ENCODE results near the gene ARHGEF39.
"Not testable (repeated sequence)": the region's sequence is repeated elsewhere in the genome, so short reads cannot be mapped to it uniquely, and the experiment has no call there.

DNA sequence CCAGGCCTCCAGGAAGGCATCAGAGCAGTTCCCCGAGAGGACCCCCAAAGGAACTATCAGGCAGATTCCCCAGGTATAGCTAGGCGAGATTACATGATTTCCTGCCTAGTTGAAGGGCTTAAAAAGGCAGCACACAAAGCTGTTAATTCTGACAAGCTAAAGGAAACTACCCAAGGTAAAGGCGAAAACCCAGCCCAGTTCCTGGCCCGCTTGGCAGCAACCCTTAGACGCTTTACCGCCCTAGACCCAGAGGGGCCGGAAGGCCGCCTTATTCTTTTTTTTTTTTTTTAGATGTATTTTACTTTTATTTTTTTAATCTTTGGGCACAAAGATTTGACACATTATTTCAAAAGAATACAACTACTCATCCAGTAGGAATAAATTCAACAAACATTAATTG is 26.2 kb downstream of the ARHGEF39 start:
- TF ChIP-seq, protein P1, sequence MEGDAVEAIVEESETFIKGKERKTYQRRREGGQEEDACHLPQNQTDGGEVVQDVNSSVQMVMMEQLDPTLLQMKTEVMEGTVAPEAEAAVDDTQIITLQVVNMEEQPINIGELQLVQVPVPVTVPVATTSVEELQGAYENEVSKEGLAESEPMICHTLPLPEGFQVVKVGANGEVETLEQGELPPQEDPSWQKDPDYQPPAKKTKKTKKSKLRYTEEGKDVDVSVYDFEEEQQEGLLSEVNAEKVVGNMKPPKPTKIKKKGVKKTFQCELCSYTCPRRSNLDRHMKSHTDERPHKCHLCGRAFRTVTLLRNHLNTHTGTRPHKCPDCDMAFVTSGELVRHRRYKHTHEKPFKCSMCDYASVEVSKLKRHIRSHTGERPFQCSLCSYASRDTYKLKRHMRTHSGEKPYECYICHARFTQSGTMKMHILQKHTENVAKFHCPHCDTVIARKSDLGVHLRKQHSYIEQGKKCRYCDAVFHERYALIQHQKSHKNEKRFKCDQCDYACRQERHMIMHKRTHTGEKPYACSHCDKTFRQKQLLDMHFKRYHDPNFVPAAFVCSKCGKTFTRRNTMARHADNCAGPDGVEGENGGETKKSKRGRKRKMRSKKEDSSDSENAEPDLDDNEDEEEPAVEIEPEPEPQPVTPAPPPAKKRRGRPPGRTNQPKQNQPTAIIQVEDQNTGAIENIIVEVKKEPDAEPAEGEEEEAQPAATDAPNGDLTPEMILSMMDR (IDR thresholded peaks at IDR 0.05): not testable (repeated sequence)
- TF ChIP-seq POLR2AphosphoS5, POLR2A (IDR thresholded peaks at IDR 0.05): not testable (repeated sequence)

Data from breast epithelium (tissue), 3 donors.